ENCODE measurements around the gene NCBP3.
"Not testable (repeated sequence)": the region's sequence is repeated elsewhere in the genome, so short reads cannot be mapped to it uniquely, and the experiment has no call there.

NCBP3 gene

GRCh38 chr17:3846437-3847164 is 555 bp upstream of the NCBP3 start:
- DNase-seq (ENCODE audit: low spot score), result no peak

GRCh38 chr17:3845291-3845620 is 790 bp downstream of the NCBP3 start:
- no peak for DNase-seq (ENCODE audit: low spot score)

GRCh38 chr17:3844556-3844955 is 1.5 kb downstream of the NCBP3 start:
- DNase-seq (ENCODE audit: low spot score), result not testable (repeated sequence)

- no peak for DNase-seq (ENCODE audit: low spot score)
Measured at GRCh38 chr17:3843935-3844516, 2.0 kb downstream of the NCBP3 start.

GRCh38 chr17:3838206-3838605 is 7.8 kb downstream of the NCBP3 start:
- DNase-seq (ENCODE audit: low spot score), result no peak

- DNase-seq (ENCODE audit: low spot score), result no peak
Measured at GRCh38 chr17:3836551-3836950, 9.5 kb downstream of the NCBP3 start.

GRCh38 chr17:3835410-3836229 is 10.4 kb downstream of the NCBP3 start:
- DNase-seq (ENCODE audit: low spot score), result no peak

- DNase-seq (ENCODE audit: low spot score), result no peak
Measured at GRCh38 chr17:3834811-3835210, 11.2 kb downstream of the NCBP3 start.

- no peak for DNase-seq (ENCODE audit: low spot score)
Measured at GRCh38 chr17:3828852-3829232, 17.2 kb downstream of the NCBP3 start.

GRCh38 chr17:3828151-3828851 is 17.7 kb downstream of the NCBP3 start:
- no peak for DNase-seq (ENCODE audit: low spot score)

- DNase-seq (ENCODE audit: low spot score), result peak; percentile 81
Measured at GRCh38 chr17:3827124-3827773, 18.8 kb downstream of the NCBP3 start.

GRCh38 chr17:3826191-3826590 is 19.9 kb downstream of the NCBP3 start:
- no peak for DNase-seq (ENCODE audit: low spot score)

- no peak for DNase-seq (ENCODE audit: low spot score)
Measured at GRCh38 chr17:3821101-3821500, 24.9 kb downstream of the NCBP3 start.

- DNase-seq (ENCODE audit: low spot score), result peak; percentile 26
Measured at GRCh38 chr17:3818786-3819185, 27.3 kb downstream of the NCBP3 start.

- peak; percentile 66 for DNase-seq (ENCODE audit: low spot score)
Measured at GRCh38 chr17:3817851-3818605, 28.0 kb downstream of the NCBP3 start.

- DNase-seq (ENCODE audit: low spot score), result no peak
Measured at GRCh38 chr17:3815925-3816324, 30.1 kb downstream of the NCBP3 start.

- DNase-seq (ENCODE audit: low spot score), result no peak
Measured at GRCh38 chr17:3815122-3815521, 30.9 kb downstream of the NCBP3 start.

GRCh38 chr17:3814361-3814760 is 31.7 kb downstream of the NCBP3 start:
- no peak for DNase-seq (ENCODE audit: low spot score)

- no peak for DNase-seq (ENCODE audit: low spot score)
Measured at GRCh38 chr17:3813171-3813570, 32.9 kb downstream of the NCBP3 start.

GRCh38 chr17:3812771-3813170 is 33.3 kb downstream of the NCBP3 start:
- DNase-seq (ENCODE audit: low spot score), result no peak

GRCh38 chr17:3812284-3812683 is 33.8 kb downstream of the NCBP3 start:
- no peak for DNase-seq (ENCODE audit: low spot score)
